ENCODE data around the gene TEKT5. TPM values are rescaled to one million over a fixed set of nuclear protein-coding genes. Genes with fewer than 3 reads are reported as not detected.

The TEKT5 gene
- total RNA-seq, 2 donors from 2014 or later, result not detected

- 62 to 82% methylated on average over 2 of the region's 2 CpGs for WGBS, 2 donors
- intact Hi-C loops (cut with DNase I), result no loop called here
- TF ChIP-seq POLR2A (IDR thresholded peaks at IDR 0.05), result no peak
- no peak for TF ChIP-seq CTCF (IDR thresholded peaks at IDR 0.05)
Observed at GRCh38 chr16:10740845-10741208, 46.1 kb upstream of the TEKT5 start.

GRCh38 chr16:10740000-10740844, 45.5 kb upstream of the TEKT5 start:
- intact Hi-C loops (cut with DNase I), result no loop called here
- TF ChIP-seq CTCF (IDR thresholded peaks at IDR 0.05) (no peak), POLR2A (IDR thresholded peaks at IDR 0.05) (no peak)
- Histone ChIP-seq H3K4me1 (peaks cover 55% of the 10 kb centered on the region), H3K27me3 (no peaks in the 10 kb centered on the region), H3K36me3 (replicated peaks in 1 of 2; ENCODE audit: insufficient read depth in 1 of 2, low read depth in 2 of 2) (no peaks in the 10 kb centered on the region), H3K27ac (peak overlapping the region; percentile 26 to 60 (median 44)), H3K9me3 (no peaks in the 10 kb centered on the region), H3K4me3 (no peak overlapping the region)
- 58 to 63% methylated on average over 9 to 10 of the region's 10 CpGs for WGBS, 2 donors
- ATAC-seq, result no peak
- DNase-seq, result peak in 3 of 4 donors; percentile 45 to 67 (median 67)

More at GRCh38 chr16:10740845-10741208, 46.1 kb upstream of the TEKT5 start:
- ATAC-seq (no peak), DNase-seq (no peak)
- Histone ChIP-seq H3K36me3 (replicated peaks in 1 of 2; ENCODE audit: insufficient read depth in 1 of 2, low read depth in 2 of 2) (no peaks in the 10 kb centered on the region), H3K27ac (peak overlapping the region; percentile 26 to 60 (median 44)), H3K27me3 (no peaks in the 10 kb centered on the region), H3K4me1 (peaks cover 61% of the 10 kb centered on the region), H3K9me3 (no peaks in the 10 kb centered on the region), H3K4me3 (no peak overlapping the region)

GRCh38 chr16:10738231-10739077, 43.7 kb upstream of the TEKT5 start:
- DNase-seq (peak; percentile 29 to 72 (median 52)), ATAC-seq (peak; percentile 31)
- no peak for TF ChIP-seq POLR2A (IDR thresholded peaks at IDR 0.05)
- no peak for TF ChIP-seq CTCF (IDR thresholded peaks at IDR 0.05)
- Histone ChIP-seq H3K27me3 (no peaks in the 10 kb centered on the region), H3K4me3 (no peak overlapping the region), H3K4me1 (peaks cover 44% of the 10 kb centered on the region), H3K27ac (peak overlapping the region in 3 of 4 donors; percentile 23 to 73 (median 56)), H3K36me3 (replicated peaks in 1 of 2; ENCODE audit: insufficient read depth in 1 of 2, low read depth in 2 of 2) (no peaks in the 10 kb centered on the region), H3K9me3 (no peaks in the 10 kb centered on the region)
- WGBS, 2 donors, result 61% methylated on average over 12 of the region's 12 CpGs
- intact Hi-C loops (cut with DNase I), result no loop called here

GRCh38 chr16:10737068-10737625, 42.4 kb upstream of the TEKT5 start:
- Histone ChIP-seq H3K4me3 (no peak overlapping the region), H3K9me3 (no peaks in the 10 kb centered on the region), H3K4me1 (peaks cover 33% of the 10 kb centered on the region), H3K27ac (peak overlapping the region in 3 of 4 donors; percentile 59 to 73 (median 59)), H3K36me3 (replicated peaks in 1 of 2; ENCODE audit: insufficient read depth in 1 of 2, low read depth in 2 of 2) (no peaks in the 10 kb centered on the region), H3K27me3 (no peaks in the 10 kb centered on the region)
- intact Hi-C loops (cut with DNase I), result no loop called here
- peak; percentile 87 for ATAC-seq
- TF ChIP-seq POLR2A (IDR thresholded peaks at IDR 0.05), result no peak
- TF ChIP-seq CTCF (IDR thresholded peaks at IDR 0.05), result peak; percentile 51 to 98 (median 96)
- peak; percentile 71 to 78 (median 76) for DNase-seq
- WGBS, 2 donors, result 23% methylated on average over 12 of the region's 12 CpGs

Data from body of pancreas (tissue), 4 donors.